Measurements from ENCODE around the gene C4orf51. TPM values are rescaled to one million over a fixed set of nuclear protein-coding genes. Genes with fewer than 3 reads are reported as not detected.

Gene C4orf51
- total RNA-seq, 1 experiment from 2014 or later: 15.4 TPM

- TF ChIP-seq CTCF (IDR thresholded peaks at IDR 0.05) (no peak), PREB (CRISPR knock-in tag; IDR thresholded peaks at IDR 0.05; ENCODE audit: borderline replicate concordance) (no peak), ZNF532 (CRISPR knock-in tag; IDR thresholded peaks at IDR 0.05; ENCODE audit: borderline replicate concordance) (no peak), HMGXB4 (CRISPR knock-in tag; IDR thresholded peaks at IDR 0.05) (no peak)
Measured at GRCh38 chr4:145762719-145763118, 82.8 kb downstream of the C4orf51 start (continued).

GRCh38 chr4:145763399-145763798 is 83.5 kb downstream of the C4orf51 start:
- no peak for DNase-seq (ENCODE audit: low spot score)
- peaks cover 78% of the 10 kb centered on the region for H3K36me3 Mint-ChIP-seq
- CTCF ChIA-PET: no interaction called here
- ATAC-seq: no peak
- H3K27me3 Mint-ChIP-seq (ENCODE audit: low read depth): no peaks in the 10 kb centered on the region
- peak overlapping the region; percentile 73 for H3K27ac Mint-ChIP-seq
- H3K9me3 Mint-ChIP-seq: no peaks in the 10 kb centered on the region
- TF ChIP-seq MYBL2 (CRISPR knock-in tag; IDR thresholded peaks at IDR 0.05) (no peak), FOXK1 (CRISPR knock-in tag; IDR thresholded peaks at IDR 0.05) (no peak), STAT6 (CRISPR knock-in tag; conservative IDR thresholded peaks at IDR 0.05; ENCODE audit: low read depth) (no peak), PRRX2 (CRISPR knock-in tag; IDR thresholded peaks at IDR 0.05) (no peak), SOX15 (CRISPR knock-in tag; IDR thresholded peaks at IDR 0.05) (no peak), ZNF671 (CRISPR knock-in tag; IDR thresholded peaks at IDR 0.05) (no peak), ATF3 (CRISPR knock-in tag; conservative IDR thresholded peaks at IDR 0.05) (no peak), ATF6 (CRISPR knock-in tag; IDR thresholded peaks at IDR 0.05) (no peak)
- no peak overlapping the region for H3K4me3 Mint-ChIP-seq
- peaks cover 6% of the 10 kb centered on the region; the same call in 1 of the 2 replicates for H3K4me1 Mint-ChIP-seq
- POLR2A ChIA-PET: no interaction called here
